ENCODE measurements around the gene IGSF21. TPM values are rescaled to one million over a fixed set of nuclear protein-coding genes. Genes with fewer than 3 reads are reported as not detected.
"Not testable (repeated sequence)": the region's sequence is repeated elsewhere in the genome, so short reads cannot be mapped to it uniquely, and the experiment has no call there.

IGSF21 gene
- total RNA-seq, 4 donors from 2014 or later: 0.68 to 3.5 (median 1.3) TPM

GRCh38 chr1:18413541-18414305 lies 306.1 kb downstream of the IGSF21 start:
- no peak for DNase-seq (ENCODE audit: low spot score in 2 of 2)

GRCh38 chr1:18414321-18414720 lies 306.7 kb downstream of the IGSF21 start:
- DNase-seq (ENCODE audit: low spot score in 2 of 2): no peak
- Histone ChIP-seq H3K27ac (no peak overlapping the region), H3K4me3 (no peak overlapping the region), H3K9me3 (peaks cover 8% of the 10 kb centered on the region), H3K4me1 (no peaks in the 10 kb centered on the region), H3K27me3 (peaks cover 11% of the 10 kb centered on the region), H3K36me3 (no peaks in the 10 kb centered on the region)
- no peak for TF ChIP-seq EP300 (IDR thresholded peaks at IDR 0.05)
- TF ChIP-seq POLR2A (IDR thresholded peaks at IDR 0.05): no peak
- no peak for TF ChIP-seq POLR2AphosphoS5 (IDR thresholded peaks at IDR 0.05)
- TF ChIP-seq CTCF (IDR thresholded peaks at IDR 0.05): no peak
- 74% methylated on average over 5 of the region's 5 CpGs for WGBS

More at GRCh38 chr1:18413541-18414305, 306.1 kb downstream of the IGSF21 start:
- Histone ChIP-seq H3K9me3 (peaks cover 8% of the 10 kb centered on the region), H3K4me3 (no peak overlapping the region), H3K36me3 (no peaks in the 10 kb centered on the region), H3K27ac (no peak overlapping the region), H3K4me1 (no peaks in the 10 kb centered on the region), H3K27me3 (peaks cover 14% of the 10 kb centered on the region)
- TF ChIP-seq POLR2A (IDR thresholded peaks at IDR 0.05): no peak
- TF ChIP-seq CTCF (IDR thresholded peaks at IDR 0.05): no peak
- no peak for TF ChIP-seq POLR2AphosphoS5 (IDR thresholded peaks at IDR 0.05)
- no peak for TF ChIP-seq EP300 (IDR thresholded peaks at IDR 0.05)
- WGBS: 53% methylated on average over 13 of the region's 13 CpGs

- Histone ChIP-seq H3K36me3 (no peaks in the 10 kb centered on the region), H3K27me3 (peaks cover 11% of the 10 kb centered on the region), H3K4me3 (no peak overlapping the region), H3K27ac (no peak overlapping the region), H3K9me3 (peaks cover 8% of the 10 kb centered on the region), H3K4me1 (no peaks in the 10 kb centered on the region)
- DNase-seq (ENCODE audit: low spot score in 2 of 2): no peak
- 82% methylated on average over 2 of the region's 2 CpGs for whole genome bisulfite sequencing
- no peak for TF ChIP-seq POLR2AphosphoS5 (IDR thresholded peaks at IDR 0.05)
- TF ChIP-seq POLR2A (IDR thresholded peaks at IDR 0.05): no peak
- no peak for TF ChIP-seq CTCF (IDR thresholded peaks at IDR 0.05)
- no peak for TF ChIP-seq EP300 (IDR thresholded peaks at IDR 0.05)
Measured at GRCh38 chr1:18414872-18415447, 307.4 kb downstream of the IGSF21 start.

- Histone ChIP-seq H3K27me3 (peaks cover 11% of the 10 kb centered on the region), H3K4me1 (no peaks in the 10 kb centered on the region), H3K36me3 (no peaks in the 10 kb centered on the region), H3K27ac (no peak overlapping the region), H3K9me3 (peaks cover 8% of the 10 kb centered on the region), H3K4me3 (no peak overlapping the region)
- TF ChIP-seq EP300 (IDR thresholded peaks at IDR 0.05) (no peak), POLR2A (IDR thresholded peaks at IDR 0.05) (no peak), CTCF (IDR thresholded peaks at IDR 0.05) (no peak), POLR2AphosphoS5 (IDR thresholded peaks at IDR 0.05) (no peak)
- 88% methylated on average over 2 of the region's 2 CpGs for WGBS
- no peak for DNase-seq (ENCODE audit: low spot score in 2 of 2)
Measured at GRCh38 chr1:18415448-18416027, 307.9 kb downstream of the IGSF21 start.

- H3K27me3 ChIP-seq: peaks cover 11% of the 10 kb centered on the region
- H3K9me3 ChIP-seq; H3K36me3 ChIP-seq; H3K4me3 ChIP-seq; H3K27ac ChIP-seq; DNase-seq (ENCODE audit: low spot score in 2 of 2); H3K4me1 ChIP-seq: not testable (repeated sequence)
- WGBS: 74% methylated on average over 5 of the region's 5 CpGs
Measured at GRCh38 chr1:18416126-18416525, 308.5 kb downstream of the IGSF21 start.

Data from suprapubic skin (tissue), 4 donors.